ENCODE measurements around the gene MYADML2. TPM values are rescaled to one million over a fixed set of nuclear protein-coding genes. Genes with fewer than 3 reads are reported as not detected.

Gene MYADML2
- total and polyA plus RNA-seq, 2 experiments from 2014 or later: 0.70 to 1.7 TPM

DNA sequence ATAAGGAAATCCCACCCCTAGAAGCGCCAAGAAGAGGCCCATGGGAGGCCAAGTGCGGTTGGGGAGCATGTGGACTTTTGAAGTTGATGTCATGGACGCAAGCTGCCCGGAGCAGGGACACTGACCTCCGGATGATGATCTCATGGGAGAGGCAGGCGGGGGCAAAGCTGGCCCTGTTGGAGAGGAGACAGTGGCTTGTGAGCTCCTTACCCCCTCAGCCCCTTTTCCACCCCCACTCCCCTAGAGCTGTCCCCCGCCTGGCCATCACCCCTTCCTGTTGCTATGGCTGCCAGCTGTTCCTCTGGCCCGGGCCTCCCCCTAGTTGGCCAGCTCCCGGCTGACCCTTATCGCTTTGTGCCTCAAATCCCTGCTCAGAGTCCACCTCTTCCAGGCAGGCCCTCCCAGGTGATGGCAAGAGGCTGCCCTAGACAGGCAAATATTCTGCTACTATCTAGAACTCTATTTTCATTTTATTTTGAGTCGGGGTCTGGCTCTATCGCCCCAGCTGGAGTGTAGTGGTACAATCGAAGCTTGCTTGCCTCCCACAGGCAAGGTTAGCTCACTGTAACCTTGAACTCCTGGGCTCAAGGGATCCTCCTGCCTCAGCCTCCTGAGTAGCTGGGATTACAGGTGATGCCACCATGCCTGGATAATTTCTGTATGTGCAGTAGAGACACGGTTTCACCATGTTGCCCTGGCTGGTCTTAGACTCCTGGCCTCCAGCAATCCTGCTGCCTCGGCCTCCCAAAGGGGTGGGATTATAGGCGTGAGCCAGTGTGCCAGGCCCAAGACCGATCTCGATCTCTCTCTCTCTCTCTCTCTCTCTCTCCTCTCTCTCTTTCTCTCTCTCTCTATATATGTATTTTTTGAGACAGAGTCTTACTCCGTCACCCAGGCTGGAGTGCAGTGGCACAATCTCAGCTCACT is 7.4 kb upstream of the MYADML2 start:
- H3F3A ChIP-seq (replicated peaks; ENCODE audit: low read depth): no peaks in the 10 kb centered on the region
- H3K36me3 ChIP-seq (ENCODE audit: insufficient read depth): no peaks in the 10 kb centered on the region
- peaks cover 6% of the 10 kb centered on the region; the same call in 1 of the 2 replicates for H4K20me1 ChIP-seq (replicated peaks; ENCODE audit: insufficient read depth)
- ATAC-seq: no peak
- no peaks in the 10 kb centered on the region; the same call in 2 of the 3 replicates for H3K36me3 Mint-ChIP-seq (ENCODE audit: low read depth)
- no peak overlapping the region for H3K4me2 ChIP-seq
- peaks cover 36% of the 10 kb centered on the region for H3K27me3 Mint-ChIP-seq (ENCODE audit: insufficient read depth, low read depth, poor library complexity)
- H3K27me3 ChIP-seq (ENCODE audit: insufficient read depth): peaks cover 27% of the 10 kb centered on the region
- no peak overlapping the region for H2AFZ ChIP-seq
- TF ChIP-seq ZNF331 (CRISPR knock-in tag; IDR thresholded peaks at IDR 0.05; ENCODE audit: low read depth) (no peak), ZNF462 (CRISPR knock-in tag; IDR thresholded peaks at IDR 0.05) (no peak), CREB1 (CRISPR knock-in tag; IDR thresholded peaks at IDR 0.05; ENCODE audit: low read depth) (no peak), ZNF114 (CRISPR knock-in tag; IDR thresholded peaks at IDR 0.05) (no peak), NANOG (IDR thresholded peaks at IDR 0.05; ENCODE audit: borderline replicate concordance) (no peak), ETS1 (IDR thresholded peaks at IDR 0.05) (no peak), JUNB (IDR thresholded peaks at IDR 0.05; ENCODE audit: unreplicated experiment) (no peak), CTCF (conservative IDR thresholded peaks at IDR 0.05; ENCODE audit: low read depth in 2 of 2) (no peak), EZH2phosphoT487 (IDR thresholded peaks at IDR 0.05; ENCODE audit: unreplicated experiment) (no peak), POLR2AphosphoS5 (IDR thresholded peaks at IDR 0.05; ENCODE audit: low read depth) (no peak), EZH2 (IDR thresholded peaks at IDR 0.05; ENCODE audit: low read depth, unreplicated experiment) (no peak), STAT1 (IDR thresholded peaks at IDR 0.05; ENCODE audit: unreplicated experiment) (no peak)
- TF ChIP-seq, protein P1, sequence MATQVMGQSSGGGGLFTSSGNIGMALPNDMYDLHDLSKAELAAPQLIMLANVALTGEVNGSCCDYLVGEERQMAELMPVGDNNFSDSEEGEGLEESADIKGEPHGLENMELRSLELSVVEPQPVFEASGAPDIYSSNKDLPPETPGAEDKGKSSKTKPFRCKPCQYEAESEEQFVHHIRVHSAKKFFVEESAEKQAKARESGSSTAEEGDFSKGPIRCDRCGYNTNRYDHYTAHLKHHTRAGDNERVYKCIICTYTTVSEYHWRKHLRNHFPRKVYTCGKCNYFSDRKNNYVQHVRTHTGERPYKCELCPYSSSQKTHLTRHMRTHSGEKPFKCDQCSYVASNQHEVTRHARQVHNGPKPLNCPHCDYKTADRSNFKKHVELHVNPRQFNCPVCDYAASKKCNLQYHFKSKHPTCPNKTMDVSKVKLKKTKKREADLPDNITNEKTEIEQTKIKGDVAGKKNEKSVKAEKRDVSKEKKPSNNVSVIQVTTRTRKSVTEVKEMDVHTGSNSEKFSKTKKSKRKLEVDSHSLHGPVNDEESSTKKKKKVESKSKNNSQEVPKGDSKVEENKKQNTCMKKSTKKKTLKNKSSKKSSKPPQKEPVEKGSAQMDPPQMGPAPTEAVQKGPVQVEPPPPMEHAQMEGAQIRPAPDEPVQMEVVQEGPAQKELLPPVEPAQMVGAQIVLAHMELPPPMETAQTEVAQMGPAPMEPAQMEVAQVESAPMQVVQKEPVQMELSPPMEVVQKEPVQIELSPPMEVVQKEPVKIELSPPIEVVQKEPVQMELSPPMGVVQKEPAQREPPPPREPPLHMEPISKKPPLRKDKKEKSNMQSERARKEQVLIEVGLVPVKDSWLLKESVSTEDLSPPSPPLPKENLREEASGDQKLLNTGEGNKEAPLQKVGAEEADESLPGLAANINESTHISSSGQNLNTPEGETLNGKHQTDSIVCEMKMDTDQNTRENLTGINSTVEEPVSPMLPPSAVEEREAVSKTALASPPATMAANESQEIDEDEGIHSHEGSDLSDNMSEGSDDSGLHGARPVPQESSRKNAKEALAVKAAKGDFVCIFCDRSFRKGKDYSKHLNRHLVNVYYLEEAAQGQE (IDR thresholded peaks at IDR 0.05; ENCODE audit: unreplicated experiment): no peak
- no peaks in the 10 kb centered on the region; the same call in 2 of the 3 replicates for H3K4me1 Mint-ChIP-seq
- no peak overlapping the region for H3K4me3 Mint-ChIP-seq
- no peaks in the 10 kb centered on the region for H3K79me2 ChIP-seq (replicated peaks; ENCODE audit: insufficient read depth)
- no peaks in the 10 kb centered on the region for H3K4me1 ChIP-seq (ENCODE audit: insufficient read depth)
- peaks cover 3% of the 10 kb centered on the region; the same call in 1 of the 3 replicates for H3K9me3 Mint-ChIP-seq
- no peak overlapping the region for H3K4me3 ChIP-seq
- H3K27ac ChIP-seq (ENCODE audit: low read depth): no peak overlapping the region
- H3K27ac Mint-ChIP-seq: no peak overlapping the region
- no peak for DNase-seq (ENCODE audit: low spot score)
- H3K9me2 ChIP-seq (ENCODE audit: insufficient read depth): no peaks in the 10 kb centered on the region

Data from GM23338 (cell line).